ENCODE measurements around the gene INPP5B. TPM values are rescaled to one million over a fixed set of nuclear protein-coding genes. Genes with fewer than 3 reads are reported as not detected.
A peak's percentile ranks its signal among the peaks of the same experiment; 100 is the strongest.

Gene INPP5B
- total and polyA plus RNA-seq, 7 donors = 3.8 to 12.8 (median 6.7) TPM

DNA sequence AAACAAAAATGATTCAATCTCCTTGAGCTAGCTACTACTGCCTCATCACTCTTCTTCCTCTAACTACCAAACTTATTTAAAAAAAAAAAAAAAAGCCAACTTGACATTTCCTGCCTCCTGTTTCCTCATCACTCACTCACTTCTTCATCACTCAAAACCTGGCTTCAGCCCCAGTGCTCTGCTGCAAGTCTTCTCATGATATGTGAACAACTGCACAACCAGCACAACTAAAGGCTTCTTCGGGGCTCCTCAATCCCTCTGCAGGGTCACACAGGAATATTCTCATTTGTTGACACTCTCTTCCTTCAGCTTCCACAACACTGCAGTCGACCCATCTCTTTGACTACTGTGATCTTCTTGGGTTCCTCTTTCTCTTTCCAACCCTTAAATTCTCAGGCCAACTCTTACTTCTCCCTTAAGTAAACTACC, 95.1 kb downstream of the INPP5B start:
- H3K36me3 ChIP-seq (ENCODE audit: insufficient read depth in 1 of 2, low read depth in 1 of 2) = peaks cover 0 to 29% of the 10 kb centered on the region in 2 donors
- WGBS, 3 donors = 68 to 86% (median 74%) methylated on average over 2 of the region's 2 CpGs
- intact Hi-C loops (cut with DNase I) = loop anchor here in 1 of 2 donors (10.0 kb wide), 1 partner anchor 157 kb away; the partner anchor contains the start of gene CDCA8
- no peak overlapping the region for H3K27ac ChIP-seq
- no peaks in the 10 kb centered on the region for H3K27me3 ChIP-seq (ENCODE audit: insufficient read depth in 3 of 3, low read length in 2 of 3)
- DNase-seq = no peak
- no peak overlapping the region for H3K4me3 ChIP-seq
- peaks cover 26% of the 10 kb centered on the region for H3K4me1 ChIP-seq
- TF ChIP-seq CTCF (IDR thresholded peaks at IDR 0.05) = no peak
- no peaks in the 10 kb centered on the region for H3K9me3 ChIP-seq
- ATAC-seq = no peak

DNA sequence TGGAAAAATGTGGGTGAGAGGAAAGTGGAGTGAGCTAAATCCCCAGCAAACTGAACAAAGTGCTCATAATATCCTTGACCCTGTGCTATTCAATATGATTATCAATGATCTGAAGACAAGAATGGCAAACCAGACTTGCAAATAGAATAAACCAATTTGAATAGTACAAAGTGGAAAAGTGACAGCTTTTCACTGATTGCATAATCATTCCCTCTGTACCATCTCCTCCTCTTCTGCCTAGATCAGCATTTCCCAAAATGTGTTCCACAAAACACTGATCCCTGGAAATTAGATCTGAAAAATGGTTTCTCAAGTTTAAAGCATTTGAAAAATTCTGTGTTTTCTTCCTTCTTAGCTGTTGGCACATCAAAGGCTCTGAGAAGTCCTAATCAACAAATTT, 95.6 kb downstream of the INPP5B start:
- intact Hi-C loops (cut with DNase I) = loop anchor here in 1 of 2 donors (10.0 kb wide), 1 partner anchor 156 kb away; the partner anchor contains the start of gene CDCA8
- Histone ChIP-seq H3K4me1 (peaks cover 26% of the 10 kb centered on the region), H3K4me3 (no peak overlapping the region), H3K27ac (no peak overlapping the region), H3K36me3 (ENCODE audit: insufficient read depth in 1 of 2, low read depth in 1 of 2) (peaks cover 0 to 28% of the 10 kb centered on the region in 2 donors), H3K9me3 (no peaks in the 10 kb centered on the region), H3K27me3 (ENCODE audit: insufficient read depth in 3 of 3, low read length in 2 of 3) (no peaks in the 10 kb centered on the region)
- no peak for TF ChIP-seq CTCF (IDR thresholded peaks at IDR 0.05)
- ATAC-seq (no peak), DNase-seq (no peak)

DNA sequence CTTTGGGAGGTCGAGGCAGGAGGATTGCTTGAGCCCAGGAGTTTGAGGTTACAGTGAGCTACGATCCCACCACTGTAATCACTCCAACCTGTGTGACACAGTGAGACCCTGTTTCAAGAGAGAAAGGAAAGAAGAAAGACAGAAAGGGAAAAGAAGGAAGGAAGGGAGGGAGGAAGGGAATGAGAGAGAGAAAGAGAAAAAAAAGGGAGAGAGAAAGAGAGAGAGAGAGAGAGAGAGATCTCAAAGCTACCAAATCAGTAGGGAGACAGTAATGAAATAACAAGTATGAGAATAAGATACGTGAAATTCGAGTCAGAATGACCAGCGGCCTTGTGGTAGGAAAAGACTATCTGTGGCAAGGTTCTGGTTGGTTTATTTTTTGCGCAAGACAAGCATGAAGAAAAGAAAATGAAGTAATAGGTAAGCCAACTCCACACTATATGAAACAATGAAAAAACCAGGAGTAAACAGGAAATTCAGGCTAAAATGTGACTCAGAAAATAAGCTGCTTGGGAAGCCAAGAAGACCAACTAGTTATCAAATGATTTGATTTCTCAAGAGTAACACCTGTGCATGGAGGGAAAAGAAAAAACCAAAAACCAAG, 96.4 kb downstream of the INPP5B start:
- ATAC-seq (no peak), DNase-seq (no peak)
- no peak overlapping the region for H3K4me3 ChIP-seq
- peaks cover 20% of the 10 kb centered on the region for H3K4me1 ChIP-seq
- no peaks in the 10 kb centered on the region for H3K27me3 ChIP-seq (ENCODE audit: insufficient read depth in 3 of 3, low read length in 2 of 3)
- peak overlapping the region; percentile 54 for H3K27ac ChIP-seq
- WGBS, 3 donors = 73 to 87% (median 76%) methylated on average over 6 of the region's 6 CpGs
- intact Hi-C loops (cut with DNase I) = loop anchor here in 1 of 2 donors (10.0 kb wide), 1 partner anchor 156 kb away; the partner anchor contains the start of gene CDCA8
- no peaks in the 10 kb centered on the region for H3K9me3 ChIP-seq
- H3K36me3 ChIP-seq (ENCODE audit: insufficient read depth in 1 of 2, low read depth in 1 of 2) = peaks cover 0 to 25% of the 10 kb centered on the region in 2 donors
- no peak for TF ChIP-seq CTCF (IDR thresholded peaks at IDR 0.05)

- ATAC-seq (no peak), DNase-seq (no peak)
- H3K9me3 ChIP-seq = no peaks in the 10 kb centered on the region
- 94 to 97% (median 95%) methylated on average over 3 of the region's 3 CpGs for WGBS, 3 donors
- intact Hi-C loops (cut with DNase I) = no loop called here
- H3K27me3 ChIP-seq (ENCODE audit: insufficient read depth in 3 of 3, low read length in 2 of 3) = no peaks in the 10 kb centered on the region
- H3K27ac ChIP-seq = no peak overlapping the region
- TF ChIP-seq CTCF (IDR thresholded peaks at IDR 0.05) = no peak
- H3K4me1 ChIP-seq = peaks cover 18% of the 10 kb centered on the region
- H3K36me3 ChIP-seq (ENCODE audit: insufficient read depth in 1 of 2, low read depth in 1 of 2) = peaks cover 0 to 16% of the 10 kb centered on the region in 2 donors
- no peak overlapping the region for H3K4me3 ChIP-seq
Measured at GRCh38 chr1:37849480-37849879, 97.4 kb downstream of the INPP5B start.

Measured in psoas muscle (tissue), 8 donors.